ENCODE data around the gene TRIM38. TPM values are rescaled to one million over a fixed set of nuclear protein-coding genes. Genes with fewer than 3 reads are reported as not detected.

Gene TRIM38
- total and polyA plus RNA-seq, 2 of the 13 experiments (the other 11 are each of a cell fraction or from before 2014, with no cell fraction given) = 2.5 to 3.1 TPM

- 0 out of 2 replicates have a peak, but pooled peaks have one; percentile 66 for TF ChIP-seq STAT5B (CRISPR knock-in tag; IDR thresholded peaks at IDR 0.05)
- peak; percentile 81 to 98 for TF ChIP-seq EP300 (IDR thresholded peaks at IDR 0.05; ENCODE audit: low read depth in 2 of 2, low read length in 2 of 2)
- TF ChIP-seq EP300 (CRISPR knock-in tag; IDR thresholded peaks at IDR 0.05; ENCODE audit: borderline replicate concordance) = peak; percentile 83
- TF ChIP-seq CREB1 (IDR thresholded peaks at IDR 0.05) = no peak
- peak; percentile 70 for TF ChIP-seq CREB1 (CRISPR knock-in tag; IDR thresholded peaks at IDR 0.05)
- TF ChIP-seq MXD1 (CRISPR knock-in tag; IDR thresholded peaks at IDR 0.05) = no peak
- TF ChIP-seq ZBED4 (CRISPR knock-in tag; IDR thresholded peaks at IDR 0.05; ENCODE audit: borderline replicate concordance) = 0 out of 2 replicates have a peak, but pooled peaks have one; percentile 67
- TF ChIP-seq ZNF800 (CRISPR knock-in tag; IDR thresholded peaks at IDR 0.05) = peak; percentile 73
- peak; percentile 84; the same call in 1 of the 2 replicates for TF ChIP-seq ZFP1 (CRISPR knock-in tag; IDR thresholded peaks at IDR 0.05)
- TF ChIP-seq MLX (CRISPR knock-in tag; IDR thresholded peaks at IDR 0.05) = peak; percentile 85; the same call in 1 of the 2 replicates
- TF ChIP-seq ZNF12 (CRISPR knock-in tag; IDR thresholded peaks at IDR 0.05) = peak; percentile 58; the same call in 1 of the 2 replicates
- TF ChIP-seq ARID3A (IDR thresholded peaks at IDR 0.05; ENCODE audit: low read depth, low read length) = peak; percentile 95
- TF ChIP-seq SP140L (CRISPR knock-in tag; IDR thresholded peaks at IDR 0.05; ENCODE audit: borderline replicate concordance) = peak; percentile 93; the same call in 1 of the 2 replicates
- TF ChIP-seq BRF2 (CRISPR knock-in tag; IDR thresholded peaks at IDR 0.05) = 0 out of 2 replicates have a peak, but pooled peaks have one; percentile 32
- TF ChIP-seq JARID2 (CRISPR knock-in tag; IDR thresholded peaks at IDR 0.05; ENCODE audit: insufficient replicate concordance) = no peak
These were observed 33.9 kb upstream of the TRIM38 start (continued) for GRCh38 chr6:25928562-25929324.
